HG03460 (cell line): ENCODE measurements around the gene IL17RA.

Experiments used
- ATAC-seq: cut with Tn5 transposase; IDR thresholded peaks from one replicate; pipeline ENCODE4 v1.9.1; 2021; ENCODE audit not compliant: unreplicated experiment

Gene IL17RA

GRCh38 chr22:17079572-17079971, 5.2 kb upstream of the IL17RA start:
- ATAC-seq: no peak

DNA sequence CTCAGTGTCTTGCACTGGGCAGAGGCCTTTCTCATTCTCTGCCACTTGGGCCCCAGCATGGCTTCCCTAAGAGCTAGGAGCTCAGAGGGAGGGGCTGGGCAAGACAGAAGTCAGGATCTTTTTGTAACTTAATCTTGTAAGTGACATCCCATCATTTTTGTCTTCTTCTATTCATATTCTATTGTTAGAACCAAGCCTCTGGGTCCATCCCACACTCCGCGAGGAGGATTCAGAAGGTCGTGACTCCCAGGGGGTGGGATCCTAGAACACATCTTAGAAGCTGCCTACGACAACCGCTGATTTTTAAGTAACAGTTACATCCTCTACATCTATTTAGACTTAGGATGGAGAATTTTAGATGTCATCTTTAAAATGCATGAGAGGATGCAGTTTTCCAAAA, 1.5 kb upstream of the IL17RA start:
- ATAC-seq: no peak

DNA sequence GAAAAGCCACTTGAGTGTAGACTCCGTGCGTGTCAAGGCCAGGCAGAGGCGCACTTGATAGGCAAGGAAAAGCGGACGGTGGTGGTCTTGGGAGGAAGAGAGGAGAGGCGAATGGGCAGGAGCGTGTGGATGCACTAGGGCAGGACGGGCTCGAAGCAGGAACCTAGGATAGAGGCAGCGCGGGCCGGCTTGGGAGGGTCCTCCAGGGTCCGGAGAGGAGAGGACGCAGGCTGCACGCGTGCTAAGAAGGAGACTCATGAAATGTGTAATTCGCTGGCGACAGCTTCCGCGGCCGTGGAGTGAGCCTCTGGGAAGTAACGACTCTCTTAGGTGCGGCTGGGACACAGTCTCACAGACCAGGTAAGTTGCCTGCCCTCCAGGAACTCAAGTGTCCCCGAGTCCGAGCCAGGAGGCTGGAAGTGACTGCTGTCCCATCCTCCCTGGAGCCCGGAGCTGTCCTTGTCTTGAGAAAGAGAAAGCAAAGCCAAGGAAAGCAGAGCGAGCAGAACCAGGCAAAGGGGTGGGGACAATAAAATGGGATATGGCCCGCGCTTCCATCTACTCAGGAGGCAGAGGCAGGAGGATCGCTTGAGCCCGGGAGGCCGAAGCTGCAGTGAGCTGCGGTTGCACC, 874 bp upstream of the IL17RA start:
- ATAC-seq: no peak

- ATAC-seq: peak; percentile 14
Observed at GRCh38 chr22:17085277-17086181, 729 bp downstream of the IL17RA start.

GRCh38 chr22:17086296-17086695, 1.5 kb downstream of the IL17RA start:
- ATAC-seq: no peak

DNA sequence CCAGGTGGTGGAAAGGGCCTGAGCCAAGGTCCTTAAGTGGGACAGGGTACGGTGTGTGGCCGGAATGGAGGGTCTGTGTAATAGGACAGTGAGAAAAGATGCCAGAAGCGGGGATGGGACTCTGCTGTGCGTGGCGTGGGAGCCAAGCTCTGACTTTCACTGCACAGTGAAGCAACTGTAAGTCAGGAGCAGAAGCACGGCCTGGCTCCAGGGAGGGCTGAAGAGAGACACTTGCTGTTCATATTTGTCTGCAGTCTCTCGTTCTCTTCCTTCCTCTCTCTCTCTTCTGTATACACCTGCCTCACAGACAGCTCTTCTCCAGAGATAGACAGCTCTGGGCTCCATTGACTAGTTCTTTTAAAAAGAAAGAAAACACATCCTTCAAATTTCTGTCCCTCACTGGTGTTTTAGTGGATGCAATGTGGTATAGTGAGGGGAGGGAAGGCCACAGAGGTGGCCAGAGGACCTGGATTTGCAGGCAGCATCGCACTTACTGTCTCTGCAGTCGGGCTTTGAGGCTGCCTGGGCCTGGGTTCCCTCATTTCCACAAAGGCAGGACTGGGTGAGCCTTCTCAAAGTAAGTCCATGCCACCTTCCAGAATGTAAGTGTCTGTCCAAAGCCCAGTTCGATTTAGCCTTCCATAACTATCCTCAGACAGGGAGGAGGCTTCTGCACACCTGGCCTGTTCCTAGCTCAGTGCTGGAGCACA, 2.1 kb downstream of the IL17RA start:
- ATAC-seq: no peak

DNA sequence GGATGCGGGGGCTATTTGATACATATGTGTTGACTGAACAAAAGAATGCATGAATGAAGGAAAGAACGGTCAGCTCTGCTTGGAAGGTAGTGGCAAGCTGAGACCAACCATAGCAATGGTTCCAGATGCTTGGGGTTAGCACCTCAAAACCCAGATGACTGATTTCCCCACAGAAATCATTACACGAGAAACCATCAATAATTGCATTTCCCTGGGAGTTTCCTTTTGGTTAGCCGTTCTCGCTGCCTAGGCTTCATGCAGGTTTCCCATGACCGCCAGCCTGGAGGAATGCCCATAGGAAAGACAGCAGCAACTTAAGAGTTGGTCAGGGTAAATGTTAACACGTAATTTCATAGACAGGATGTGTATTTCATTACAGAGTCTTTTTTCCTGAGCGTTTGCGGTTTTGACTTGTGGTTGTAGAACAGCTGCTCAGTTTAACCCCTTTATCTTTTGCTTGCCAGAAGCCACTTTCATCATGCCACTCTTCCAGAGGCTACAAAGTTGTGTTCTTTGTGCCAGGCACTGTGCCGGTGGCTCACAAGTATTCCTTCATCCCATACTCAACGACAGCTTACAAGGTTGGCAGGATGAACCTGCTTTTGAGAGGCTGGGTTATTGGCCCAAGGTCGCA, 2.8 kb downstream of the IL17RA start:
- peak; percentile 26 for ATAC-seq

- ATAC-seq: no peak
Observed at GRCh38 chr22:17090550-17090949, 5.8 kb downstream of the IL17RA start.

- ATAC-seq: no peak
Observed at GRCh38 chr22:17091851-17092250, 7.1 kb downstream of the IL17RA start.

DNA sequence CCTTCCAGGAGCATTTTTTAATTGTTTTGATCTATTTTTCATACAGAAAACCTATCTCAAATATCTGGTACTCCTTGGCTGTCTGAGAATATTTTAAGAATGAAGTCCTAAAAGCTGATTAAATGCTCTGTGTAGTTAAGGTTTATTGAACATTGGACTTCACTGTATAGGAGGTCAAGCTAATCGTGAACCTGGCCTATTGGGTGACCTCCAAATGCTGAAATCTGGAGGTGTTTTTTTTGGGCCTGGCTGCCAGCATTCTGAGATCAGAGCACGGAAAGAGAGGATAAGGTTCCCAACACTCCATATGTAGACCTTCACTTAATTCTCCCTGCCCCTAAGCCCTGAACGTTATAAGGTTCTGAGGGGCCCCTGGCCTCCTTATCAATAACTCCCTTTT, 8.3 kb downstream of the IL17RA start:
- ATAC-seq: no peak

DNA sequence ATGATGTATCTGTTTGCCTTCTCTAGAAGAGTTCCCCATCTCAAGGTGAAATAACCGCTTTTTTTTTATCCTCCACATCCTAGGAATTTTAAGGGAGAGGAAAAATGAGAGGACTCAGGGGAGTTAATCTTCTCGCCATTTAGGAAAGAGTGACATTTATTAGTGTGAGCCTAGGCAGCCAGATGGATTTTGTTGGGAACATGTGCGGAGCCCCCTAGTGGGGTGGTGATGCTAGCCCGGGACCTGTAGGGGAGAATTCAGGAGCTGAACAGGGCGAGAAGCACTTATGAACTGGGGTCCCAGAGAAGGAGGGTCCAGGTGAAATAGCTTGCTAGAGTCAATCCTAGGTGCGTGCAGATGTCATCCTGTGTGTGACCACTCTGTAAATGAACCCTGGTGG, 10.7 kb downstream of the IL17RA start:
- ATAC-seq: no peak

DNA sequence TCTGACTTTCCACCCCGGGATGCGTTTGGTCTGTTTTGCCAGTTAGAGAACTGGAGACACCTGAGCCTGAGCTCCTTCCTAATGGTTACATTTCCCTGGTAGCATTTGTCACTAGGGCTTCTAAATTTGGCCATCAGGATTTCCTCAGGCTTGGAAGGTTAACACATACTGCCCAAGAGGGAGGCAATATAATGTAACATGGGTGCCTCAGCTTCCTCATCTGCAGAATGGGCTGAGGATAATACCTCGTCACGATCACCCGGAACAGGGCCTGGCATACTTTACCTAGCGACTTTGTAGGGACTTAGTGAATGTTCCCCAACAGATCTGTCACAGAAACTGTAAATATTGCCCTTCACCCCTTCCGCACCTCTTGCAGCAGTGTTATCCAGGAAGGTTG, 11.3 kb downstream of the IL17RA start:
- ATAC-seq: no peak

- ATAC-seq: no peak
Observed at GRCh38 chr22:17097062-17097461, 12.3 kb downstream of the IL17RA start.

GRCh38 chr22:17097701-17098100, 12.9 kb downstream of the IL17RA start:
- ATAC-seq: no peak

GRCh38 chr22:17098379-17098819, 13.6 kb downstream of the IL17RA start:
- no peak for ATAC-seq

- ATAC-seq: no peak
Observed at GRCh38 chr22:17100621-17101020, 15.8 kb downstream of the IL17RA start.

- no peak for ATAC-seq
Observed at GRCh38 chr22:17101475-17102296, 16.9 kb downstream of the IL17RA start.

- ATAC-seq: no peak
Observed at GRCh38 chr22:17102297-17102667, 17.5 kb downstream of the IL17RA start.

DNA sequence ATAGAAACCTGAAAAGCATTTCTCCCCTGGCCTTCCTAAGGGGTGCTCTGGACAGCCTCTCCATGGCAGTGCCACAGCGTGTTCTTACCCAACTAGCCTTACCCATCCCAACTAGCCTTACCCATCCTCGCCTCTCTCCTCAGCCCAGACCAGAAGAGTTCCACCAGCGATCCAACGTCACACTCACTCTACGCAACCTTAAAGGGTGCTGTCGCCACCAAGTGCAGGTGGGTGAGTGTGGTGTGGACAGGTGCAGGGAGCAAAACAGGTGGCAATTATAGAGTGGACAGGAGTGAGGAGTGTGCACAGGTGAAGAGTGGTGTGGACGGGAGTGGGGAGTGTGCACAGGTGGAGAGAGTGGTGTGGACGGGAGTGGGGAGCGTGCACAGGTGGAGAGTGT, 18.6 kb downstream of the IL17RA start:
- ATAC-seq: no peak

DNA sequence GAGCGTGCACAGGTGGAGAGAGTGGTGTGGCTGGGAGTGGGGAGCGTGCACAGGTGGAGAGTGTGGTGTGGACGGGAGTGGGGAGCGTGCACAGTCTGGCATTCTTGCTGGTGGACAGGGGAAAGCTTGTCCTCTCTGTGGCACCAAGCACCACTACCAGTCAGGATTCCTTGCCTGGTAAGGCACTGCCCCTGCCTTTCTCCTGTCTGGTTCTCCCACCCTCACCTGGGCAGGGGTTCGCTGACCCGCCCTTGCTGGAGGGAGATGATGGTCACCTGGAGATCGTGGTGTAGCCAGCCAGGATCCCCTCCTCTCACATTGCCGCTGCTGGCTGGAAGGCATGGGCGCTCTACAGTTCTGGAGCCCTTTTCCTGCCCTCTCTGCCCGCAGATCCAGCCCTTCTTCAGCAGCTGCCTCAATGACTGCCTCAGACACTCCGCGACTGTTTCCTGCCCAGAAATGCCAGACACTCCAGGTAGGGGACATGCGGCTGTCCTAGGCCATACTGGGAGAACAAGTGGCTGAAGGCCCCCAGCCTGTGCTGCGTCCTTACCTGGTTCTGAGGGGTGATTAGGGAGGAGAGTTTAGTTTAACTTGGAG, 19.6 kb downstream of the IL17RA start:
- ATAC-seq: no peak
